Measurements from ENCODE around the gene ADCY2. TPM values are rescaled to one million over a fixed set of nuclear protein-coding genes. Genes with fewer than 3 reads are reported as not detected.

ADCY2 gene
- polyA plus RNA-seq, 1 donor (not counting 4 experiments of a cell fraction or from before 2014, with no cell fraction given) = 0.13 TPM

DNA sequence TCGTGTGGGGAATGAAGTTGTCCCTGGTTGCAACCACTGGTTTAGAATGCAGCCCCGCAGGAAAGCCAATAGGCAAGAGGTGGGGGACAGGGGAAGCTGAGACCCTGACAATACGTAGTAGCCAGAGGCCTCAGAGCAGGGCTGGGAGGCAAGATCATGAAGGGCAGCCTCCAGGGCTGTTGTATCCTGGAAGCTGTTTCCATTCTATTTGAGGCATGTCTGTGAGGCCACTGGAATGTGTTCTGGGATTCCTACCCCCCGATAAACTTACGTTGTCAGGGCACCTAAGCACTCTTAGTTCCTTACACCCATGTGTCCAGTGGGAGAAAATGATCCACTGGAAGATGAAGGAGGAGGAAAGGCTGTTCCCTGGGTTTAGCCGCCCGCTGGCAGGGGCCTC lies 277.7 kb downstream of the ADCY2 start:
- Histone ChIP-seq H3K4me3 (ENCODE audit: control insufficient read depth in 2 of 3, extremely low read depth in 1 of 3, insufficient read depth in 2 of 3, low read depth in 1 of 3, low read length in 3 of 3) (no peak overlapping the region), H3K79me2 (ENCODE audit: control insufficient read depth, insufficient read depth, low read length) (no peaks in the 10 kb centered on the region), H3K4me1 (ENCODE audit: control insufficient read depth, extremely low read depth, insufficient read depth, low read length) (peaks cover 12% of the 10 kb centered on the region), H4K20me1 (ENCODE audit: control insufficient read depth, extremely low read depth, insufficient read depth, low read length) (no peaks in the 10 kb centered on the region), H3K9me3 (ENCODE audit: control insufficient read depth, low read depth, low read length) (no peaks in the 10 kb centered on the region), H3K9ac (ENCODE audit: control insufficient read depth, extremely low read depth, insufficient read depth, low read length) (no peak overlapping the region), H3K9me1 (ENCODE audit: control insufficient read depth, extremely low read depth, insufficient read depth, low read length) (no peaks in the 10 kb centered on the region), H3K27ac (ENCODE audit: control insufficient read depth, insufficient read depth, low read length) (no peak overlapping the region), H3K36me3 (ENCODE audit: control insufficient read depth in 2 of 2, extremely low read depth in 1 of 2, insufficient read depth in 2 of 2, low read length in 2 of 2) (no peaks in the 10 kb centered on the region), H3K27me3 (ENCODE audit: control insufficient read depth, extremely low read depth, insufficient read depth, low read length) (no peaks in the 10 kb centered on the region), H3K4me2 (ENCODE audit: control insufficient read depth, extremely low read depth, insufficient read depth, low read depth, low read length) (no peak overlapping the region), H2AFZ (ENCODE audit: control insufficient read depth, low read length) (no peak overlapping the region)
- DNase-seq (ENCODE audit: low read depth, low spot score) (no peak), FAIRE-seq (no peak)
- TF ChIP-seq, protein P1, sequence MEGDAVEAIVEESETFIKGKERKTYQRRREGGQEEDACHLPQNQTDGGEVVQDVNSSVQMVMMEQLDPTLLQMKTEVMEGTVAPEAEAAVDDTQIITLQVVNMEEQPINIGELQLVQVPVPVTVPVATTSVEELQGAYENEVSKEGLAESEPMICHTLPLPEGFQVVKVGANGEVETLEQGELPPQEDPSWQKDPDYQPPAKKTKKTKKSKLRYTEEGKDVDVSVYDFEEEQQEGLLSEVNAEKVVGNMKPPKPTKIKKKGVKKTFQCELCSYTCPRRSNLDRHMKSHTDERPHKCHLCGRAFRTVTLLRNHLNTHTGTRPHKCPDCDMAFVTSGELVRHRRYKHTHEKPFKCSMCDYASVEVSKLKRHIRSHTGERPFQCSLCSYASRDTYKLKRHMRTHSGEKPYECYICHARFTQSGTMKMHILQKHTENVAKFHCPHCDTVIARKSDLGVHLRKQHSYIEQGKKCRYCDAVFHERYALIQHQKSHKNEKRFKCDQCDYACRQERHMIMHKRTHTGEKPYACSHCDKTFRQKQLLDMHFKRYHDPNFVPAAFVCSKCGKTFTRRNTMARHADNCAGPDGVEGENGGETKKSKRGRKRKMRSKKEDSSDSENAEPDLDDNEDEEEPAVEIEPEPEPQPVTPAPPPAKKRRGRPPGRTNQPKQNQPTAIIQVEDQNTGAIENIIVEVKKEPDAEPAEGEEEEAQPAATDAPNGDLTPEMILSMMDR (optimal IDR thresholded peaks at IDR 0.05 in 1 of 3, IDR thresholded peaks at IDR 0.05 in 1 of 3, conservative IDR thresholded peaks at IDR 0.05 in 1 of 3; ENCODE audit: extremely low read depth in 1 of 3, insufficient read depth in 2 of 3, low read length in 3 of 3) = no peak
- TF ChIP-seq EZH2 (IDR thresholded peaks at IDR 0.05; ENCODE audit: low read length) = no peak
- dilution Hi-C loops (cut with MboI; ENCODE audit: extremely low pct_ligation_motif_present, low sequenced_read_pairs) = no loop called here

DNA sequence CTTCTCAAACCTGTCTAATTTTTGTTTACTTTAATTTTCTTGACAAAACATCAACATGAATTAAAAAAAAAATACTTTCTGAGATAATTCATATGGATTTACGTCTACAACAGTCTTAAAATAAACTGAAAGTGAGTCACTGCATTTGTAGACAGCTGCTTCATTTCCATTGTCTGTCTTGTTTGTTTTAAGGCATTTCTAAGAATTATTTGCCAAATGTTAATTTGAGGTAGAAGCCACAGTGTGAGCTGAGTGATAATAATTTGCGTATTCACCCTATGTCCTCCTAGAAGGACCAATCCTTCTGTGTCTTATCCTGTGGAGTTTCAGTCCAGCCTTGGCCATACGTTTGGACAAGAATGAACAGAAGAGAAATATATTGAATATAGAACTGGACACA lies 280.5 kb downstream of the ADCY2 start:
- FAIRE-seq = peak; percentile 20
- Histone ChIP-seq H3K9me1 (ENCODE audit: control insufficient read depth, extremely low read depth, insufficient read depth, low read length) (no peaks in the 10 kb centered on the region), H2AFZ (ENCODE audit: control insufficient read depth, low read length) (no peak overlapping the region), H4K20me1 (ENCODE audit: control insufficient read depth, extremely low read depth, insufficient read depth, low read length) (no peaks in the 10 kb centered on the region), H3K9ac (ENCODE audit: control insufficient read depth, extremely low read depth, insufficient read depth, low read length) (no peak overlapping the region), H3K36me3 (ENCODE audit: control insufficient read depth in 2 of 2, extremely low read depth in 1 of 2, insufficient read depth in 2 of 2, low read length in 2 of 2) (no peaks in the 10 kb centered on the region), H3K79me2 (ENCODE audit: control insufficient read depth, insufficient read depth, low read length) (no peaks in the 10 kb centered on the region), H3K9me3 (ENCODE audit: control insufficient read depth, low read depth, low read length) (no peaks in the 10 kb centered on the region), H3K4me3 (ENCODE audit: control insufficient read depth in 2 of 3, extremely low read depth in 1 of 3, insufficient read depth in 2 of 3, low read depth in 1 of 3, low read length in 3 of 3) (no peak overlapping the region), H3K27me3 (ENCODE audit: control insufficient read depth, extremely low read depth, insufficient read depth, low read length) (no peaks in the 10 kb centered on the region), H3K27ac (ENCODE audit: control insufficient read depth, insufficient read depth, low read length) (no peak overlapping the region), H3K4me1 (ENCODE audit: control insufficient read depth, extremely low read depth, insufficient read depth, low read length) (peaks cover 10% of the 10 kb centered on the region), H3K4me2 (ENCODE audit: control insufficient read depth, extremely low read depth, insufficient read depth, low read depth, low read length) (peak overlapping the region; percentile 76)
- no peak for TF ChIP-seq EZH2 (IDR thresholded peaks at IDR 0.05; ENCODE audit: low read length)
- TF ChIP-seq, protein P1 (optimal IDR thresholded peaks at IDR 0.05 in 1 of 3, IDR thresholded peaks at IDR 0.05 in 1 of 3, conservative IDR thresholded peaks at IDR 0.05 in 1 of 3; ENCODE audit: extremely low read depth in 1 of 3, insufficient read depth in 2 of 3, low read length in 3 of 3) = no peak
- no peak for DNase-seq (ENCODE audit: low read depth, low spot score)
- dilution Hi-C loops (cut with MboI; ENCODE audit: extremely low pct_ligation_motif_present, low sequenced_read_pairs) = no loop called here

All from keratinocyte (primary cell).